Stimulated activated CD8-positive, alpha-beta memory T cell treated with anti-CD3 and anti-CD28 coated beads, Interleukin-12 subunit alpha, Interleukin-12 subunit beta, amount 100 ng/mL, for 4 hours (primary cell): Measurements from ENCODE around the gene NRG2.

Experiments
- DNase-seq: peaks from one replicate; pipeline ENCODE4 v3.0.0-alpha.2; 2020; ENCODE audit warnings: low read depth

NRG2 gene

DNA sequence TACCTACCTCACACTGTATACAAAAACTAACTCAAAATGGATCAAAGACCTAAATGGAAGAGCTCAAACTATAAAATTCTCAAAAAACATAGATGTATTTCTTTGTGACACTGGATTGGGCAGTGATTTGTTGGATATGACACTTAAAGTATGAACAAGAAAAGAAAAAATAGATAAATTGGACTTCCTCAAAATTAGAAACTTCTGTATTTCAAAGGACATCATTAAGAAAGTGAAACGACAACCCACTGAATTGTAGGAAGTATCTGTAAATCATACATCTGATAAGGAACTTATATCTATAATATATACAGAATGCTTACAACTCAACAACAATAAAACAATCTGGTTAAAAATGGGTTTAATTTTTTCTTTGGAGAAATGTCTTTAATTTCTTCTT, 96.7 kb downstream of the NRG2 start:
- no peak for DNase-seq

DNA sequence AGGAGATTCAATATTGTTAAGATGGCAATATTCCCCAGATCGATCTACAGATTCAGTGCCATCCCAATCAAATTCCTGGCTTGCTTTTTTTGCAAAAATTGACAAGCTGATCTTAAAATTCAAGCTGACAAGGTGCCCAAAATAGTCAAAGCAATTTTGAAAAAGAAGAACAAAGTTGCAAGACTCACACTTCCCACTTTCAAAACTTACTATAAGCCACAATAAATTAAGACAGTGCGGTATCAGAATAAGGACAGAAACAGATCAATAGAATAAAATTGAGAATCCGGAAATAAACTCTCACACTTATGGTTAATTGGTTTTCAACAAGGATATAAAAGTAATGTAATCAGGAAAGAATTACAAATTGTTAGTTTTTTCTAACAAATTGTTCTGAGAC, 97.1 kb downstream of the NRG2 start:
- DNase-seq = no peak

DNA sequence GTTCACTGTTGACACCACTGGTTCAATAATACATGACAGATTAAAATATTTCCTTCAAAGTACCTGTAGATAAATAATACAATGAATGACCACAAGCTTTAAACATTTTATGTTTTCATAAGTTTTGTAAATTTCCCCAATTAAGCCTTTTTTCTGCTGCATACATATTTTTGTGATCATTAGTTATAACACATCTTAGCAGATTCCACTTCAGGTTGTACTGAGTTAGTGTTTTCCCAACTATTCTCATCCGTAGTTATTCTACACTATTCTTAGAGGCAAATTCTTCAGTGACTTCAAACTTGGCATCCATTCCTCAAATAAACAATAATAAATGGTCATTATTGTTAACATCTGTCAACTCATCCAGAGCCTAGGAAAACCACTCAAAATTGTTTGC, 100.9 kb downstream of the NRG2 start:
- no peak for DNase-seq

DNA sequence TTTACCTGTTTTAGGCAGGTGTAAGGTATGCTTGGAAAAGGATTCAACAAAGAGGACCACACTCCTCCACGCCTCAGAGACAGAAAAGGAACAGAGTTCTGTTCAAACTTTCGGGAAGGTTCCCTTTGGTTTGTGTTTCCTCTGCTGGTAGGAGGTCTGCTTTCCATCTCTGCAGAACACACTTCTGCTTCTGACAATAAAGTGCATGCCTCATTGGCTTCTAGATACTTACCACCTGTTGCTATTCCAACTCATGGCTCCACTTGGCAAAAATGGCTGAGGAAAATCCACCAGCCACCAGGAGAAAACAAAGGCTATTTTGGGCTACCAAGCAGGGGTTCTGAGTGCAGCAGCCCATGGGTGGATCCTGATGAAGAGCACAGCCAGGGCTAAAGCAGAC, 112.7 kb downstream of the NRG2 start:
- DNase-seq = no peak

DNA sequence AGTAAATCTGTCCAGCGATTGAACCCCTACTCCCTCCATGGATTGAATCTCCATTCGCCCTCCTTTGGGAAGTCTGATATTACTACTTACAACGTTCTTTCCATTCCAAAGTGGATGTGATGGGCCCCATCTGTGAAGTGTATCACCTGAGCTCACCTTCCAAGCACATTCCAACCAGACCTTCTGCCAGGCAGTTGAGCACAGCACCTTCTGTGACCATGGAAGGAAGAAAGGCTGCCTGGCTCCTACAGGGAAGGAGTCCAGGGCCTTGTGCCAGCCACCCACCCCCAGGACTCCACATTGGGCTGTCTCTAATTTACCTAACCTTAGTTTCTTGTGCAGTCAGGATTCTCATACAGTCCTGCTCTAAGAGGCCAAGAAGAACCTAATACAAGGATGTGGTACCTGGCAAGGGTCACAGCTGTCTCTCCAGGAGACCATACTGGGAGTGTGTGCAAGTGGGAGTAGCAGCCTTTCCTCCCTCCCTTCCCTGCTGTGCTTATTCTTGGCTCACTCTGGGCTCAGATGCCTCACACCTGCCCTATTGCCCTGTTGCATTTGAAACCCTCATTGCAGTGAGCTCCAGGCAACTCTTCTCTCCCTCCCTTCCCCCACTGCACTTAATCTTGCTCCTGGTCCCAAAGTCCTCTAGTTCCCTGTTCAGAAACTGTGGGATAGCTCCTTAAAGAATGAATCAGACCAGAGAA, 116.1 kb downstream of the NRG2 start:
- DNase-seq = no peak

DNA sequence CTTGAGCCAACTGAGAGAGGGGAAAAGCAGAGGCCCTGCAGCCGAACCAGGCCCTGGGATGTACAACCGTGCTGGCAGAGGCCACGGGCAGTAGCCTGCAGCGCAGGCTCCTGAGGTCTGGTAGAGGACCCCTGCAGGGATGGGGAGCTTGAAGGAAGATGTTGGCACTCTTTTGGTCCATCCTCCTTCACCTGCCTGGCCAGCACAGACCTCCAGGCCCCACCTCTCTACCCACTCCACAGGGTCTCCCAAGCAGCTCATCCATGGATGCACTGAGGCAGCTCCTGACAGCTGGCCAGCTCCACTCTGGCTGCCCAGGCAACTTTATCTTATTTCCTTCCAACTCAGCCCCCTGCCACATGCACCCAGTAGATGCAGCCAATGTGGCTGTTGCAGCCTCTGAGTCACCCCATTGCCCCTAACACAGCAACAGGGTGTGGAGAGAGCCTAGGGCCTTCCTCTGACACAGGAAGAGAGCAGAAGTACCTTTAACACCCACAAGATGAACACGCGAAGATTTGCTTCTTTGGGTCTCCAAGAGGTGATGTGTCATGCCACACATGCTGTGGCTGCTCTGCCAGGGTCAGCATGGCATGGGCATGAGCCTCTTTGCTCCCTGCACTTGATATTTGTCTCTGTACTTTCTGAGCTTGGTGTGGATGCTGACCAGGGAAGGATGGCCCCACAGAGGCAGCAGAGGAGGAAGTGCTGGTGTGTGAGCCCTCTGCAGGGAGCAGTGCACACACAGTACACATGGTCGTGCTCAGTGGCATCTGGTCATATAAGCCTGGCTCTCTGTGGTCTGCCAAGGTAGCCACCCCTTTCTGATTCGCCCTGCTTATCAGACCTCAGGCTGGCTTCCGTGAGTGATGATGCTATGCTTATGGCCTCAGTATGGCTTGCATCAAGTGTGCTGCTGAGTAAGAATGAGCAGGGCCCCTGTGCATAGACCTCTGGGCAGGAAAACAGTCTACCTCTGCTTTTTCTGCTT, 117.2 kb downstream of the NRG2 start:
- DNase-seq = no peak

DNA sequence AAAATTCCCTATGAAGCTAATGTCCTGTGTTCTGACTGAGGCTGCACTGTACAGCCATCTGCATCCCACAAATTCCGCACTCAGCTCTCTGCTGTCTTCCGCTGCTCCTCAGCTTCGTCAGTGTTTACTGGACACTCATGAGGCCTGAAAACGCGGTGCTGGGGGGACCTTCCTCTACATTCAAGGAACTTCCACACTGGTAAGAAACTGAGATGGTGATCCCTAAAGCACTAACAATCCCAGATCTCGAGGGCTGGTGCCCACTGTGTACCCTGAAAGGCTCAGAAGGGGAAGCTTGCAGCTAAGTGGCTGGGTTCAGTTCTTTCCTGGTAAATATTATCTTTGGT, 117.9 kb downstream of the NRG2 start:
- DNase-seq = no peak

DNA sequence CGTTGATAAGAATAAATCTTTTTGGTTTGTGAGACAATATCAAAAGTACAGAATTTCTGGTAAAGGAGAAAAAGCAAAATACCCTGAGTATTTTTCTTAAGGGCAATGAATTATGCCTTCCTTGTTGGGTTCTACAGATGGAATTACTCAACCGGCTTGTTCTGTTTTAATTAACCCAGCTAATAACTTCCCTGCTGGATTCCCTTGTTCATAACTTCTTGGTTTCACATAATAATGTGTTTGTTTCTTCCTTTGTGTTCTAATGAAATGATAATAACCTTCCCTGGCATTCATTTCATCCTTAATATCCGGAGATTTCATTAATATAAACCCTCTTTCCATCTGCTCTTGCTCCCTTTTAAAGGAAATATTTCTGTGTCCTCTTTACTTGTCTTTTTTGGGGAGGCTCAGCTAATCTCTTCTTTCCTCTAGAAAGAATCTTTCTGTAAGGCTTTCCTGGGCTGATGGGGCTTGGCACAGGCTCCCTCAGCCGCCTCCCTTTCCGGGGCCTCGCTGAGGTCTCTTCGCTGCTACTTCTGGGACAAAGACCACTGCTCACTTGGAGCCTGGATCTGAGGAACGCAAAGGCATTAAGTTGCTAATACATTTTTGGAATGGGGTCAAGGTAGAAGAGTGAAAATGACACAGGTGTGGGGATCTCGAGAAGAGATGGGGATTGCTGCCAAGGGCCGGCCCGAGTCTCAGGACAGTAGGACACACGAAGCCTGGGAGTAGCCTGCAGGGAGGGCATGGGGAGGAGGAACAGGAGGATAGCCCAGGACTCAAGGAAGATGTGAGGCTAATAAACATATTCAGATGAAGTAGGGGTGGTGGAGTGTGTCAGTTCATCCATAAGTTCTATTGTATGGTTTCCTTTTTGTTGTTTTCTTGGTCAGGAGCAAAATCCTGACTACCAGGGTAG, 118.5 kb downstream of the NRG2 start:
- DNase-seq = no peak

DNA sequence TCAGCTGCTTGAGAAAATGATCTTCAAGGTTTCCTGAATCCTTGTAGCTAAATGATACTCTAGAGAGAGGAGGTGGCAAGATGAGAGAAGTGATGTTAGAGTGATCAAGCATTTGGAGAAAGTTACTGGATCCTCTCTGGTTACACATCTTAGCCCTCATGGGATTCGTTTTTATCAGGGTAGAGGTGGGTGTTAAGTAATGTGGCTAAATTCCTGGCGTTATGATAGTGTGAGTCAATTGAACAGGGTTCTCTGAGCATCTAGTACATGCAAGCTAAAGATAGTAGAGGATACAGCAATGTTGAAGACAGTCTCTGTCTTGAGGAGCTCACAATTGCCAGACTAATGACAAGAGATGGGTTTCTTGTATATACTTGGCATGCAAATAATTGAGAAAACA, 123.8 kb downstream of the NRG2 start:
- no peak for DNase-seq

DNA sequence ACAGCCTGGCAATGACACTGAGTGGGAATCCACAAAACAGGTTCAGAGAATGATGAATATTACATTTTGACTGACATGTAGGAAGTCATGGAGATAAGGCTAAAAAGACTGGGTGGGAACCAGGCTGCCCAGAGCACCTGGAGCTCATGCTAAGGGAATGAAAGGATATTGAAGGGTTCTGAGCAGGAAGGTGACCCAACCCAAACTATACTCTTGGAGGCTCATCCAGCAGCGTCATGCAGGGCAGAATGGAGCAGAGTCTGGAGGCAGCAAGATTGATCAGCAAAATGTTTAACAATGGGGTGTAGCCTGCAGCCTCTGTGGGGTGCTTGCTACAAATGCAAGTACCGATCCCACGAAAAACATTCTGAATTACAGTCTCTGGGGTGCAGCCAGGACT, 127.3 kb downstream of the NRG2 start:
- DNase-seq = no peak

DNA sequence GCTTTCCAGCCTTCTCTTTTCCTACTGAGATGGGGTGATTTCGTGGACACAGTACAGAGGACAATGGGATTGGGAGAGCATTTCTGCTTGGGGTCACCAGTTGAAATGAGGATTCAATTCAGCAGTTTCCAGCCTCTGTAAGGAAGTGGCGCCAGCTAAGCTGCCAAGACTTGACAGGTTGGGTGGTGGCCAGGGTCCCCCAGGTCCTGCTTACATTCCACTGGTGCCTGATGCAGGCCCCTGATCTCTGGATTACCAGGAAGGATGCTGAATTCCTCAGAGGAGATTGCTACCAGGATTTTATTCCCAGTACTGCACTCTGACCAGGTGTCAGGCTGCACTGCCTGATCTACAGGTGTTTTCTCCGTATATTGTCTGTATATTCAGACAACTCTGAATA, 127.8 kb downstream of the NRG2 start:
- no peak for DNase-seq

DNA sequence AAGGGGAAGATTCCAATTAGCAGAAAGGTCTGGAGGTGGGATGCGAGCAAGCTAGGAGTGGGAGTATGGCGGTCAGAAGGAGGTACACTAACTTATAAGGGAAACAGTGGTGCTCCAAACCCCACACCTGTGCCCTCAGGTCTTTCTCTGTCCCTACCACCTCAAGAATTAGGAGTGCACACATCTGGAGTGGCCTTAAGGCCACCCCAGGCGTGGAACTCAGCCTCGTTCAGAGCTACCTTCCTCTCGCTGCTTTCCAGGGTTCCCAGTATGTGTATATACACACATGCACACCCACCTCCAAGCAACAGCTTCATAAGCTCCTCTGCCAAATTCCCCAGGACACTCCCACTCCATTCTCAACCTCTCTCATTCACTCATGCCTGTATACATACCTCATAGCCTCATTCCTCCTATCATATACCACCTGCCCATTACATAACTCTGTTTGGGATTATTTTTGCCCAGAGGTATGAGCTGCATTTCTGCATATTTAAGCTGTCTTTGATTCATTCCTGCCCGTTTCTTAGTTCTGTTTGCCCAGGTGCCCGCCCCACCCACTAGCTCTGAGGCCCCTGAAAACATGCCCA, 128.8 kb downstream of the NRG2 start:
- no peak for DNase-seq

DNA sequence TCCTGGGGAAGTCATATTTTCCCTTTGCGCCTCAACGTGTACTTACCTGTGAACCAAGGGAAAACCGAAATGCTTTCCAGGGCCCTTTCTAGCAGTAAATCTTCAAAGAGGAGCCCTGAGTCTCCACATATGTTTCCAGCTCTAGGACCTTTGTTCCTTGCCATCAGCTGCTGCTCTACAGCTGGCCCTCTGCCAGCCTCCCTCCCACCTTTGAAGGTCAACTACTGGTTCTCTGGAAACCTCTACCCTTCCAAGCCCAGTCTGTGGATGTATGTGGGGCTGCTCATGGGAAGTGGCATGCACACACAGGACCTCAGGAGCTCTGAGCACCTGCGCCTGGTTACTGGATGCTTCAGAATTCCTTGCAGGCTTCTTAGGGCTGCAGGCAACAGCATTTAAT, 130.3 kb downstream of the NRG2 start:
- no peak for DNase-seq

DNA sequence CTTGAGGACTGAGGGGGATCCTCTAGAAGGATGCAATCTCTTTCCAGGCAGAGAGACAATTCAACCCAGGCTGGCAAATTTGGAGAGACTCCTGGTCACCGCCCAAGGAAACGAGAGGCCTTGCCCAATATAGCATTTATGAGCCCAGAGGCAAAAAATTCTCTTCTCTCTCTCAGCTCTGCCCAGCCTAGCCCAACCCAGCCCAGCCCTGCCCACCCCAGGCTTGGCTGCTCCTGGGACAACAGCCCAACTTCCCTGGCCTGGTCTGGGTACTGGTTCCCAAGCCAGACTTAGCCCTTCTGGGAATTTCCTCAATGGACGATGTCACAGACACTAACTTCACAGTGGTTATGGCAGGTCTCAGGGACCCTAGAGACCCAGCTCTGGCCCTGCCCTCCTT, 130.9 kb downstream of the NRG2 start:
- no peak for DNase-seq

DNA sequence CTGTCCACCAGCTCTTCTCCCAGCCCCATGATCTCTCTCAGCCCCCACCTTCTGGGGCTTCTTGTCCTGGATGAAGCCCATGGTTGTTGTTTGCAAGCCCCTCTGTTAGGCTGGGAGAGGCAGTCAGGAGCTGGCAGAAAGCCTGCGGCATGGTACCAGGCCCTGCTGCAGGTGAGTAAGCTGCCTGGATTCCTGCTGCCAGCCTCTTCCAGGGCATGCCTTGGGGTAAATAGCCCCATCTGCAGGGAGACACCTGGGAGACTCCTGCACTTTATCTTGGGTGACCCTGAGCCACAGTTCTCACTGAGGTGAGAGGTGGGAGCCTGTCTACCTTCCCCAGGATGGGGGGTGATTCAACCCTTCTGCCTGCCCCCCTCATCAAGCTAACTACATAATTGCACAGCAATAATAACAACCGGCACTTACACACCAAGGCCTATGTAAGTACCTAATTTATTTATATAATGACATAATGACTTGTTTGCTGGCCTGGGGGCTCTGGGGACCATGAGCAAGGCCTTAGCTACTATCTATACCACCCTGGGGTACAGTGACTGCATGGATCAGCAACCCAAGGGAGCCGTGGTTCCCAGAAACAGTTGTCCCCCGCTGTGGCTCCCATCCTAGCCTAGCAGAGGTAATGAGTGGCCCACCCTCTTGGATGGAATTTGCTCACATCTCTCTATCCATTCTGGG, 131.5 kb downstream of the NRG2 start:
- DNase-seq = no peak

DNA sequence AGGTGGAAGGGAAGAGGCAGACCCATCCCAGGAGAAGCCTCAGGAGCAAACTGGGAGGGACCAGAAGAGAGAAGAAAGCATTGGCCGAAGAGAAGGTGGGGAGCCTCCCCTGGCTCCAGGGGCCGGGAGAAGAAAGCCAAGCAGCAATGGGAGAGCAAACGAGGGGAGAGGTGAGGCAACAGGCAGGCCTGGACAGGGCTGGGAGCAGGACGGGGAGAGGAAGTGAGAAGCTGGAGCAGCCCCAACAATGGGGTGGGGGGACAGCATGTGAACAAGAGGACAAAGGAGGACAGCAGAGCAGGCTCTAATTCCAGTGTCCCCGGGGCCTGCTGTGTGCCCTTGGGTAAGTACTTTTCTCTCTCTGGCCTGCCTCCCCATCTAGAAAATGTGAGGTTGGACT, 132.2 kb downstream of the NRG2 start:
- no peak for DNase-seq

DNA sequence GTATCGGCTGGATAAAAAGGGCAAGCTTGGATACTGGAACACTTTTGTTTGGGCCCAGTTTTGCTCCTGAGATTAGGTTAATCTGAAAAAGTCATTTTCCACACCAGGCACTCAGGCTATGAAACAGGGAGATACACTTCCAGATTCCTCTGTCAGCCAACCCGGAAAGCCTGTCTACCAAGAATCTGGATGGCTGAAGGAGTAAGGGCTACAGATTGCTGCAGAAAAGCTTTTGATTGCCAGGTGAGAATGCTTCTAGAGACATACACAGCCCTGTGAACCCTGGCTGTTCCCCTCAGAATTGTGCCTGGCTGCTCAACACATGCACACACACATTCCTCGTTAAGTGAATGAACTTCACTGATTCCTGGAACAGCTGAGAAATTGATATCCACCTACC, 133.1 kb downstream of the NRG2 start:
- DNase-seq = no peak

DNA sequence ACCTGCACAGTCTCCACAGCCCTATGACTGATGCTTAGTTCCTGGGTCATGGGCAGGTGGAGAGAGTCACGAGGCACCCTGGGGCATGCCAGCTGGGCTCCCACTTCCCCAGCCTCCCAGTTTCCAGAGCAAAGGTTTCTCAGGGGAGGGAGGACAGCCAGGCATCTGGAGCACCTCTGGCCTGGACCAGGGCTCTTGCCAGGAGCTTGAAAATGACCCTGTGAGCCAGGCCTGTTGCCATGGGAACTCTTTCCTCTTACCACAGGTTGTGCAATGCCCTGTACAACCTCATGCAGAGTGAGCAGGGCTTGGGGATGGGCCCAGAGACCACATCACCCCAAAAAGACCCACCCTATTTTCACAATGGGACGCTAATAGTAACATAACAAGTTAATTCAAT, 134.3 kb downstream of the NRG2 start:
- DNase-seq = no peak

DNA sequence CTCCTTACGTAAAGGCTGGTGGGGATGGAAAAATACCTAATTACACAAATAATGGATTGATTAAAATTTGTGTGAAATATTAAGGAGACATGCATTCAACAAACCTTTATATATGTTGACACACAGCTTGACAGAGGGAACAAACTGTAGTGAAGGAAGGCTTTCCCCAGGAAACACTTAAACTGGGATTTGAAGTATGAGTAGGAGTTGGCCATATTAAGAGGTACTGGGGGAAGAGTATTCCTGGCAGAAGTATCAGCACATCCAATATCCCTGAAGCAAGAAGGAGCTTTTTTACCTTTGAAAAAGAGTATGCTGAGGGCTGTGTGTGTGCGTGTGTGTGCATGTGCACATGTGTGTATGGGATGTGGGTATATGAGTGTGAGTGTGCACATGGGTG, 136.4 kb downstream of the NRG2 start:
- DNase-seq = no peak

DNA sequence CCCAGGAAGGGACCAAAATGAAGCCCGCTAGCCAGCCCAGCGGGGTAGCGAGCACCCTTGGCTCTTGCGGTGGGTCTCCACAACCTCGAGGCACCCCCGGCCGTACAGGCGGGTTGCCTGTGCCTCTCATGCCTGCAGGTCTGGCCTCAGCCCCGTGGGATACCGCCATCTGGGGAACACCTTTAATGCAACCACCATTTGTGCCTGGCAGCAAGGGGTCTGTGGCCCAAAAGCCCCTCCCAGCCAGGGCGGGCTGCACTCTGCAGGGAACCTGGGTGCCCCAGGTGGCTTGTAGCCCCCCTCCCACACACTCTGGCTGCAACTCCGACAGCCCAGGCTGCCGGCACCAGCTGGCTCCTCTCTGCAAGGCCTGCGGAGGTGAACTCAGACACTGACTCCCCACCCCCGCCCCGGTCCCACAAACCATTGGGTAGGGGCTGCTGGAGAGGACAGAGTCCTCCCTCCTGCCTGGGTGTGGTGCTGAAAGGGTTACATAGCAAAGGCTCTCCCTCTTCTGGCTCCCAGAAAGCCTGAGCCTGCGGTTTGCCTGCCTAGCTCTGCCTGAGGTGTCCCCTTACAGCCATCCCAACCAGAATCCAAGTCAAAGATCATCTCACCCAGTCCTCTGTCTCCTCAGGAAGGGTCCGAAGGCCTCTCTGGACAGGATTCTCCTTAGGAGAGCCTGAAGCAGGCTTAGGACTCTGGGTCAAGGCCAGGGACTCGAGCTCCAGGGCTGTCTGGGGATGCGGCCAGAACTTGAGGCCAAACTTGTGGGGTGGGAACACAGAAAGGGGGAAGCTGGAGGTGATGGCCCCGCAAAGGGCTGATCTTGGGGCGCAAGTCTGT, 138.1 kb downstream of the NRG2 start:
- no peak for DNase-seq

DNA sequence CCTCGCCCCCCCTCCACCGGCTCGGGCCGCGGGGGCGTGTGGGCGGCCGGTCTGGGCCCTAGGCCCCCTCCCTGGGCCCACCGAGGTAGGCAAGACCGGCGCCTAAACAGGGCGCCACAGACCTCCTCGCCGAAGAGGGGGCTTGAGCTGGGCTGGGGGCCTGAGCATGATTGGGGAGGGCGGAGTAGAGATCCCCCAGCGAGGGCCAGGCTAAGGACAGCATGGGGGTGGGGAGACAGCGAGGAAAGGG, 138.6 kb downstream of the NRG2 start:
- DNase-seq = no peak
